Loucy (cell line): ENCODE data around the gene RBBP8.

Source experiments
- H2AFZ ChIP-seq: fragments of 200-600 bp; sonication (generic); 2 replicates; pipeline ENCODE4 v1.6.0; 2016; ENCODE audit warnings: antibody characterized with exemption, mild to moderate bottlenecking, low read length, moderate library complexity
- H3F3A ChIP-seq: fragments of 200-600 bp; 2 replicates; pipeline ENCODE4 v1.6.0; 2016; ENCODE audit warnings: antibody characterized with exemption, low read depth, mild to moderate bottlenecking
- H3K27me3 ChIP-seq: fragments of 200-600 bp; sonication (generic); 2 replicates; pipeline ENCODE4 v1.6.1; 2014; ENCODE audit warnings: low read length, mild to moderate bottlenecking; ENCODE audit not compliant: insufficient read depth, poor library complexity, severe bottlenecking
- H3K36me3 ChIP-seq: fragments of 200-600 bp; sonication (generic); 2 replicates; pipeline ENCODE4 v1.6.1; 2016; ENCODE audit warnings: low read length; ENCODE audit not compliant: insufficient read depth
- H3K4me1 ChIP-seq: fragments of 200-600 bp; sonication (generic); 2 replicates; pipeline ENCODE4 v1.5.1; 2014; ENCODE audit warnings: low read length, mild to moderate bottlenecking; ENCODE audit not compliant: insufficient read depth, poor library complexity, severe bottlenecking
- H3K4me2 ChIP-seq: fragments of 200-600 bp; sonication (generic); 2 replicates; pipeline ENCODE4 v1.6.0; 2014; ENCODE audit warnings: antibody characterized with exemption, low read length, low read depth, mild to moderate bottlenecking; ENCODE audit not compliant: poor library complexity, severe bottlenecking
- H3K4me3 ChIP-seq: fragments of 200-600 bp; sonication (generic); 2 replicates; pipeline ENCODE4 v1.5.1; 2014; ENCODE audit warnings: low read length, mild to moderate bottlenecking, mixed read lengths; ENCODE audit not compliant: poor library complexity, severe bottlenecking
- H3K79me2 ChIP-seq: fragments of 200-600 bp; sonication (generic); 2 replicates; pipeline ENCODE4 v1.6.1; 2014; ENCODE audit warnings: low read length; ENCODE audit not compliant: insufficient read depth
- H3K9ac ChIP-seq: fragments of 200-600 bp; sonication (generic); 2 replicates; pipeline ENCODE4 v1.6.0; 2014; ENCODE audit warnings: mild to moderate bottlenecking, low read depth, low read length, moderate library complexity; ENCODE audit not compliant: poor library complexity, severe bottlenecking
- H3K9me2 ChIP-seq: fragments of 200-600 bp; sonication (generic); replicated peaks from 2 replicates; pipeline ENCODE4 v1.6.1; 2016; ENCODE audit warnings: low read depth, low read length, mixed read lengths
- H3K9me3 ChIP-seq: fragments of 200-600 bp; sonication (generic); 2 replicates; pipeline ENCODE4 v1.6.1; 2014; ENCODE audit warnings: mild to moderate bottlenecking, antibody characterized with exemption, low read length, low read depth; ENCODE audit not compliant: insufficient read depth
- H4K20me1 ChIP-seq: fragments of 200-600 bp; sonication (generic); 2 replicates; pipeline ENCODE4 v1.6.0; 2014; ENCODE audit warnings: antibody characterized with exemption, low read length, mild to moderate bottlenecking; ENCODE audit not compliant: insufficient read depth, poor library complexity, severe bottlenecking
- CTCF ChIP-seq: fragments of 200-600 bp; sonication (generic); conservative IDR thresholded peaks from 2 replicates; pipeline ENCODE4 v1.5.1; 2014; ENCODE audit warnings: mild to moderate bottlenecking, antibody characterized with exemption, low read length
- EZH2phosphoT487 ChIP-seq: fragments of 200-600 bp; IDR thresholded peaks from 2 replicates; pipeline ENCODE4 v1.6.1; 2018; ENCODE audit warnings: antibody characterized with exemption, mild to moderate bottlenecking, moderate library complexity, borderline replicate concordance

Gene RBBP8

GRCh38 chr18:22980394-22980793 lies 47.3 kb downstream of the RBBP8 start:
- Histone ChIP-seq H2AFZ (no peak overlapping the region), H3K36me3 (peaks cover 61% of the 10 kb centered on the region; the same call in 1 of the 2 replicates), H3K27me3 (no peaks in the 10 kb centered on the region)

GRCh38 chr18:22981274-22982133 lies 48.4 kb downstream of the RBBP8 start:
- no peak overlapping the region for H2AFZ ChIP-seq
- TF ChIP-seq CTCF (no peak), EZH2phosphoT487 (no peak)
- no peaks in the 10 kb centered on the region for H3K27me3 ChIP-seq
- H3K4me3 ChIP-seq: no peak overlapping the region
- no peak overlapping the region for H3K9ac ChIP-seq
- H4K20me1 ChIP-seq: no peaks in the 10 kb centered on the region
- H3K79me2 ChIP-seq: no peaks in the 10 kb centered on the region
- H3K36me3 ChIP-seq: peaks cover 62% of the 10 kb centered on the region; the same call in 1 of the 2 replicates
- H3K4me1 ChIP-seq: no peaks in the 10 kb centered on the region
- H3K4me2 ChIP-seq: no peak overlapping the region
- H3K9me2 ChIP-seq: no peaks in the 10 kb centered on the region
- no peaks in the 10 kb centered on the region for H3K9me3 ChIP-seq
- H3F3A ChIP-seq: no peaks in the 10 kb centered on the region

More at GRCh38 chr18:22980394-22980793, 47.3 kb downstream of the RBBP8 start:
- H3K4me3 ChIP-seq: no peak overlapping the region
- H3K9ac ChIP-seq: no peak overlapping the region
- TF ChIP-seq EZH2phosphoT487 (no peak), CTCF (no peak)
- H3K9me3 ChIP-seq: no peaks in the 10 kb centered on the region
- H4K20me1 ChIP-seq: no peaks in the 10 kb centered on the region
- H3K9me2 ChIP-seq: no peaks in the 10 kb centered on the region
- H3K4me1 ChIP-seq: no peaks in the 10 kb centered on the region
- no peaks in the 10 kb centered on the region for H3K79me2 ChIP-seq
- no peaks in the 10 kb centered on the region for H3F3A ChIP-seq
- H3K4me2 ChIP-seq: no peak overlapping the region

- Histone ChIP-seq H3K9me3 (no peaks in the 10 kb centered on the region), H3K9me2 (no peaks in the 10 kb centered on the region), H3K79me2 (no peaks in the 10 kb centered on the region), H3K4me3 (no peak overlapping the region), H4K20me1 (no peaks in the 10 kb centered on the region), H3K4me1 (no peaks in the 10 kb centered on the region), H3K27me3 (no peaks in the 10 kb centered on the region), H3K36me3 (peaks cover 69% of the 10 kb centered on the region; the same call in 1 of the 2 replicates), H3F3A (no peaks in the 10 kb centered on the region), H2AFZ (no peak overlapping the region), H3K4me2 (no peak overlapping the region), H3K9ac (no peak overlapping the region)
- TF ChIP-seq EZH2phosphoT487 (no peak), CTCF (peak; percentile 77)
Measured at GRCh38 chr18:22983175-22983574, 50.0 kb downstream of the RBBP8 start.
